GM18505 (cell line): Measurements from ENCODE around the gene WARS2.

Experiments
- ATAC-seq: cut with Tn5 transposase; IDR thresholded peaks from one replicate; pipeline ENCODE4 v1.9.1; 2021; ENCODE audit not compliant: unreplicated experiment
- POLR2A ChIP-seq: IDR thresholded peaks from 4 replicates; pipeline ENCODE4 v1.6.1; 2011; ENCODE audit warnings: borderline replicate concordance; ENCODE audit not compliant: insufficient read depth, insufficient read length; ENCODE audit errors: extremely low read depth

Gene WARS2

DNA sequence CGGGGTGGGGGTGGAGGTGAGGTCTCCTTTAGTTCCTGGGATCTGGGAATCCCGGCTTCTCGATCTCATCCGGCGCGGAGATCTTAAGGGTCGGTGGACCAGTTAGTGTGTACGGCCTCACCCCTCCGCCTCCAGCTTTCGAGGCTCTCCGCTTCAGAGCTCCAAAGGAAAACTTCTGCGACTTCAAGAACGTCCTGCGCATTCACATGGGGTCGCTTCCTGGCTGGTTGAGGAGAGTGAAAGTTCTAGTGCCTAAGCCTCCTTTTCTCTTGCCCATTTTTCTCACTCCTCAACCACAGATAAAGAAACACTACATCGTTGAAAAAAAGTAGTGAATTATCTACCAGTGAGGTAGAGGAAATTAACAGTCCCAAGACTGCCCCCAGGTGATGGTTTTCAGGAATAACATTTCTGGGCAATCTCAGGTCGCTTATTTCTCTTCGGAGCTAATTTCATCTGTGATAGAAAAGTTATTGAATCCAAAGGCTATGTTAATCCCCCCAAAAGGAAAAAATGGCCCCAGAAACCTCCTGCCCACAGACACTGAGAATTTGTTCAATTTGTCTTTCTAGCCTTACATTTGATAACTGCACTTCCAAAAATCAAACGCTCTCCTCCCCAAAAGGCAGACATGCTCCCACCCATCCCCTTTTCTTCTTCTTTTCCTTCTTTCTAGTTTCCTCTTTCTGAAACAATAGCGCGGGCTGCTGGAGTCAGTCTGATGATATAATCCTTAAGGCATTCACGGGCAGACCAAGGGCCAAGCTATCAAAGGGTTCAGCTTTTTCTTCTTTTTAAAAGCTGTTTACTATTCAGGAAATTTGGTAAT lies 131.8 kb downstream of the WARS2 start:
- no peak for TF ChIP-seq POLR2A
- peak; percentile 55 for ATAC-seq

DNA sequence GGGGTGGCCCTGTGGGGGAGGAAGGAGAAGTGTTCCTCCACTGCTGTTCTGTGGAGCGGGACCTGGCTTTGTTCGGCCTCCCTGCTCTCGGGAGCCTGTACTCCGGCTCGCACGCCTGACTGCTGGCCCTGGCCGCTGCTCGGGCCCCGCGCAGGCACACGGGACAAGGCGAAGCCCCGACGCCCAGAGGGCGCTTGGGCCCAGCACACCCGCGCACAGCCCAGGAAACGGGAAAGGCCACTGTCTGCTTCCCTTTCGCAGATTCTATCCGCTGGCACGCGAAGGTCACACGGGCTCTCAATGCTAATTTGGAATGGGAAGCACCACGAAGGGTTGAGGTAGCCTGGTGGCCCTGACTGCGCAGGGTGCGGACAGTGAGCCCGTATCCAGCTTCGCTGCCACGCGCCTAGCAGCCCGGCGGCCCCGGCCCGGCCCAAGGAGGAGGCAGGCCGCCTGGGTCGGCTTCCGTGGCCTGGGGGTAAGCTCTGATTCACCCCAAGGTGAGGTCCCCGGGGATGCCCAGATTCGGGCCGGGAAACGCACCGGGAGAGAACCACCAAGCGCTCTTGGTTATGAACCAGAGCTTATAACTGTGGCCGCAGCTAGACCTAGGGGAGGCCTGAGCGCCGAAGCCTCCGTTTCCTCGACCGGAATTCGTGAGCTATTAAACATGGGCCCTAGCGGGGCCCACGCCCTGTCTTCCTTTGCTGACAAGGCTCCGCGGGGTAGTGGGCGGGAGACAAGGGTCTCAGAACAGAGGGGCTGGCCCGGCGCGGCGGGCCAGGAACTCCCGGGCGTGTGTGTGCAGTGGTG lies 132.6 kb downstream of the WARS2 start:
- peak; percentile 21 for ATAC-seq
- TF ChIP-seq POLR2A: no peak

DNA sequence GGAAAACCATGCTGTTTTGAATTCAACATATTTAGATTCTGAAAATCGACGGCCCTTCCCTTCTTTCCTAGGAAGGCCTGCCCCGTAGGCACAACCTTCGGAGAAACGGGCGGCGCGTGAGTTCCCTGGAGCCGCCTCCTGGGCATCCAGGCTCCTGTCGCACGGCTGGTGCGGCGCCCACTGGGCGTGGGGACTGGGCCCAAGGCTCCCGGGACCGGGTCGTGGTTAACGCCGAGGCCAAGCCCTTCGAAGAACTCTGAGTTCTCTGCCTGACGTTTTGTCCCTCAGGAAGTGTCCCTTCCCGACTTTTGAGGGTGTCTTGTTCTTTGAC lies 133.1 kb downstream of the WARS2 start:
- TF ChIP-seq POLR2A: no peak
- ATAC-seq: no peak

DNA sequence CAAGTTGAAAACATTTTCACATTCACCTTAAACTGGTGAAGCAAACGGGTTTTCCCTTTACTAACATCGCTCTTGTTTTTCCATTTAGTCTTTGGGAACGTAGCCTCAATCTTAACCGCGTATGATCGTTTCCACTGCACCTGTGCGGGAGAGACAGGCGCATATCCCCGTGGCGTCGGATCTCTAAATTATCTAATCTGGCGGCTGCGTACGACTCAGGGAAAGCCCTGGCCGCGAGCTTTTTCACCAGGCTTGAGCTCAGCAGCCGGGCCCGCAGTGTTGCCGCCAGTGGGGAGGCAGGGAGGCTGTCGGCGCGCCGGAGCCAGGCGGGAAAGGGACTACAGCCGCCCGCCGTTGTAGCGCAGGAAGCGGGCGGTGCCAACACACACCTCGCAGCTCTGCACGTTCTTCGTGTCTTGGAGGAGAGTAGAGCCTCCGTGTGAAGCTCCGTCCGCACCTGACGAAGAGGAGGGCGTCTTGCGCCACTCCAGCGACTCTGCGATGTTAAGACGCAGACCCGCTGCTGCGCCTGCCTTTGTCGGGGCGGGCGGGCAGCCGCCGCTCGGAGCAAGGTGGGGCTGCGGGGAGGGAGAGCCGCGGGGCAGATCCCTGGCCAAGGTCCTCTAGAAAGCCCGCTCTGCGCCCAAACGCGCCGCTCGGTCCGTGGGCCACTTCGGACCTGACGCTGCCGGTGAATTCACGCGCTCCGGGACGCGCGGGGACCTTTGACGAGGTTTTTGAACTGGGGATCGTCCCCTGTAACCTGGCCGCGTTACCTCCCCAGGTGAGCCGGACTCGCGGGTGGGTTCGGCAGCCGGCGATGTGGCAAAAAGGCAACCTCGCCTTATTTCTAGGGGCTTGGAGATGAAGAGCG lies 133.8 kb downstream of the WARS2 start:
- no peak for TF ChIP-seq POLR2A
- ATAC-seq: no peak

DNA sequence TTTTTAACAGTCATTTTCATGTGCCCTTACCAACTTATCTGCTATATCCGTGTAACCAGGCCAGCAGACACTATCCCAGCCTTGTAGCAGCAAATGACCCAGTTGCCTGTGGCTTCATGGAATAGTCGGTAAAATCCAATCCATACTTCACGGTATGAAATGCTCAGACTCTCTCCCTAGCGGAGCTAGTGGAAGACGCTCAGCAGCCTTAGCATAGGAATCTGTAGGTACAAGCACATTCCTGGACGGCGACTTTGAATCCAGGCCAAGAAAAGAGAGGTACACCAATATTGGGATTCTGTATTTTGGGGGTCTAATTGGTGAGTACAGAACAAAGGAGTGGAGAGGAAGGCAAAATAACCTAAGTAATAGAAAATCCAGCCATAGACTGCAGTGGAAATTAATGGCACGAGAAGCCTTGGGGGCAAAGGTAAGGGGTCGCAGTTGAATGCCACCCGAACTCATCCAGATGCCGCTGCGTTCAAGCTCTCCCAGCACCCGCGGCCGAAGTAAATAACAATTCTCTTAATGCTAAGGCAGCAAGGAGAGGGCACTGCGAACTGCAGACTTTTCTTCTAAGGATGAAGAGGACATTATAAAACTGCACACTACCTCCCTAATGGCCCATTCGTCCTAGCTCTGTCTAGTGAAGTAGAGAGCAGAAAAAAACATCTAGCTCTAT lies 134.6 kb downstream of the WARS2 start:
- ATAC-seq: no peak
- no peak for TF ChIP-seq POLR2A

DNA sequence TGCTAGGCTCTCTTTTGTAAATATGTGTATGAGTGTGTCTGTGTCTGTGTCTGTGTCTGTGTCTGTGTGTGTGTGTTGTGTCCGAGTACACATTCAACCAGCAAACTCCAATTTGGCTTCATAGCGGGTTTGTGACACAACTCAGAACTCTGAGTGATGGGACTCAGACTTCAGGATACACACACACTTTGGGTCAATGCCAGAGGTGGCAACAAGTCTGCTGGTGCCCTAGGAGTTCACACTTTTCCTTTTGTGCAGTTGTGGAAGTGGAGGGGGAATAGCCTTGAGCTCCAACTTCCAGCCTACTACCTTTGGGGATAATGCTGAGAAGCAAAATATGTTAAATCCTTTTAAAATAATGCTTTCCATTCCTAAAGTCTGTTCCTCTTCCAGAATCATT lies 135.7 kb downstream of the WARS2 start:
- no peak for TF ChIP-seq POLR2A
- ATAC-seq: no peak

DNA sequence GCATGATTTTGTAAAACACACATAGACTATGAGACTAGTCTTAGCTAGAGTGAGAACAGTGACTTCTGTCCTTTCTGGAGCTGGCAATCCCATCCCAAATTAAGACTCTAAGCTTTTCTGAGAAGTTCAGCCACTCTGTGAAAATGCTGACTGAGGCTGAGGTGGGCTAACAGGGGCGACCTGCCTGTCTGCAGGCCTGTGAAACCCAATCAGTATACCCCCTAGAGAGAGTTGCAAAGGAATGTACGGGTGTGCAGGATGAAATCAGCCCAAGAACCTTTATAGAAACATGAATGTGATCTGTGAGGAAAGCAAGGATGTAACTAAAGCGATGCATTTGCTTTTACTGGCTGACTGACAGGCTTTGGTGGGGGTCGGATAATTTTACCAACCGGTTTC lies 136.3 kb downstream of the WARS2 start:
- ATAC-seq: no peak
- no peak for TF ChIP-seq POLR2A

DNA sequence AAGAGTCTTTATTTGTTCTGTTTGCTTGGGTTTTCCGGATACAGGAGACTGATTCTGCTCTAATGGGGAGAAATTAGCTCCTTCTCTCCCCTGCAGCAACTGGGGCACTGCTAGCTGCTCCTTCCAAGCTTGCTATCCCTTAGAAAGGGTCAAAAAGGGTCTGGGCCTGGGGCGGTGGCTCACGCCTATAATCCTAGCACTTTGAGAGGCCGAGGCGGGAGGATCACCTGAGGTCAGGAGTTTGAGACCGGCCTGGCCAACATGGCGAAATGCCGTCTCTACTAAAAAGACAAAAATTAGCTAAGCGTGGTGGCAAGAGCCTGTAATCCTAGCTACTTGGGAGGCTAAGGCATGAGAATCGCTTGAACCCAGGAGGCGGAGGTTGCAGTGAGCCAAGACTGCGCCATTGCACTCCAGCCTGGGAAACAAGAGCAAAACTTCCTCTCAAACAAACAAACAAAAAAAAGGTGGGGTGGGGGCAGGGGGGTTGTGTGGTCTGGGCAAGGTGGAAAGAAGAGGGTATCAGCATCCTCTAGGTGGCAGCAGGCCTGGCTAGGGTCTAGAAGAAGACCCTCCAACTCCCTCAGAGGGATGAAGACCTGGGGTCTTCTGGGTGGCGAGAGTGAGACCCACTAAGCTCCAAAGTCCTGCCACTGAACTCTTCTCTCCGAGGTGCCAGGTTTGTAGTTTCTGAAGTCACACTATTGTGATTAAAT lies 136.9 kb downstream of the WARS2 start:
- no peak for ATAC-seq
- TF ChIP-seq POLR2A: no peak

DNA sequence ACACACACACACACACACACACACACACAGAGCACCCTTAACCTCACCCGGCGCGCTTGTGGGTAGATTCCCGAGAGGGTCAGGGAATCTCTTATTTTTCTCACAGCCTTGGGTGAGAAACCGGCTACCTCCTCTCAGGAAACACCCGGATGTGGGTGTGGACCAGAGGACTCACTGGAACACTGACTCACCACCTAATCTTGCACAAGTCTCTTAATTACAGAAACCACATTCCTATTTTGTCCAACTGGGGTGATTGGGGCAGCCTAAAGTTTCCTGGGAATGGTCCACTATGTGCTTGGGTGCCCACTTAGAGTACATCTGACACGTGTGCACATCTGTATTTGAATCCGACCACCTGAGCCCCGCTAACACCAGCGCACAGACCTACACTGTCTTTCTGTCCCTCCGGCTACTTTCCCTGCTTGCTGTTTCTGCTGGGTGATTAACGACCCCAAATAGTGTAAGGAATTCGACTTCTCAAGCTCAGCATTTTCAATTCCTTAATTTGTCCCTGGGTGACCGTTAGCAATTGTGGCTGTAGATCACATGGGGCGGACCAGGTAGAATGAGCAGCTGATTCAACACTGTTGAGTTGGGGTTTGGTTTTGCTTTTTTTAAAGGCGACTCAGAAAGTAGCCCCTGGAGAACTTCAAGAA lies 138.3 kb downstream of the WARS2 start:
- no peak for ATAC-seq

DNA sequence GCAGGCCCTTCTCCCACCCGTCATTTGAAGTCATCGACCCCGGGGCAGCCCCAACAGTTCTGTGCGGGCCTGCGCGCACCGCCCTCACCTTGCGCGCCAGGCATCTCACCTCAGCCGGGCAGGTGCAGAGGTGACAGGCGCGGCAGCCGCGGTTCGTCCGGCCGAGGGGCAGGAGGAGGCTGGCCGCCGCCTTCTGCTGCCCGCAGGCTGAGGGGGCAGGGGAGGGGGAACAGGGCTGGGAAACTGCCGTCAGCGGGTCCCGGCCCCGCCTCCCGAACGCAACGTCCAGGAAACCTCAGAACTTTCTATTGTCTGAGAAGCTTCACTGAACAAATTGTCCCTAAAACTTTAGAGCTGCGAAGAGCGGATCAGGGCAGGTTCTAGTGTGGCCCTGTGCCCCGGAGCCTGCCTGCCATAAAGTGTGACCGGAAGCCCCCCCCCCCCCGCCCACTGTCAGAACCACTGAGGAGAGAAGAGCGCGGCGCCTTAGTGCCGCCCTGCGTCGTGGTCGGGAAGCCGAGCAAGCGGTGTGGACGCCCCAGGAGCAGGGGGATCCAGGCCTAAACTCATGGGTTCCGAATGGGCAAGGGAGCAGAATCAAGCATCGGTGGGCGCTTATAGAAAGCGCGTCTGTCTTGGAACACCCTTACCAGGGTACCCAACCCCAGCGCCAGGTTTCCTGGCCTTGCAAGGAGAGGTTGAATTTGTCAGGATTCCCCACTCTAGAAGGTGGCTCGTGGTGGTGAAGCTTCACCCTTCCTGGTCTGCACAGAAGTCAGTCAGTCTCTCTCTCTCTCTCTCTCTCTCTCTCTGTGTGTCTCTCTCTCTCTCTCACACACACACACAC lies 139.0 kb downstream of the WARS2 start:
- ATAC-seq: no peak
- no peak for TF ChIP-seq POLR2A

More for the DNA sequence above, 138.3 kb downstream of the WARS2 start:
- no peak for TF ChIP-seq POLR2A
